Measurements from ENCODE around the gene LHX4.
A peak's percentile ranks its signal among the peaks of the same experiment; 100 is the strongest.

Gene LHX4

GRCh38 chr1:180184041-180184440, 46.0 kb upstream of the LHX4 start:
- CTCF ChIA-PET = interaction anchor here (2.1 to 8.1 kb wide), 3 partner anchors 8 to 317 kb away, joined by 14 to 145 read pairs (median 23); no protein-coding TSS in a partner anchor
- no peak for TF ChIP-seq CTCF (IDR thresholded peaks at IDR 0.05; ENCODE audit: insufficient read depth, low read length, missing control alignments)
- POLR2A ChIA-PET = no interaction called here
- H3K4me3 ChIP-seq (ENCODE audit: low read depth, low read length) = no peak overlapping the region
- no peak for DNase-seq (ENCODE audit: low read depth, low spot score)

GRCh38 chr1:180185281-180185680, 44.8 kb upstream of the LHX4 start:
- H3K4me3 ChIP-seq (ENCODE audit: low read depth, low read length) = no peak overlapping the region
- no peak for TF ChIP-seq CTCF (IDR thresholded peaks at IDR 0.05; ENCODE audit: insufficient read depth, low read length, missing control alignments)
- ChIA-PET POLR2A (no interaction called here), CTCF (interaction anchor here (2.1 to 6.7 kb wide), 7 partner anchors 10 to 297 kb away, joined by 9 to 86 read pairs (median 25); no protein-coding TSS in a partner anchor)
- DNase-seq (ENCODE audit: low read depth, low spot score) = no peak

DNA sequence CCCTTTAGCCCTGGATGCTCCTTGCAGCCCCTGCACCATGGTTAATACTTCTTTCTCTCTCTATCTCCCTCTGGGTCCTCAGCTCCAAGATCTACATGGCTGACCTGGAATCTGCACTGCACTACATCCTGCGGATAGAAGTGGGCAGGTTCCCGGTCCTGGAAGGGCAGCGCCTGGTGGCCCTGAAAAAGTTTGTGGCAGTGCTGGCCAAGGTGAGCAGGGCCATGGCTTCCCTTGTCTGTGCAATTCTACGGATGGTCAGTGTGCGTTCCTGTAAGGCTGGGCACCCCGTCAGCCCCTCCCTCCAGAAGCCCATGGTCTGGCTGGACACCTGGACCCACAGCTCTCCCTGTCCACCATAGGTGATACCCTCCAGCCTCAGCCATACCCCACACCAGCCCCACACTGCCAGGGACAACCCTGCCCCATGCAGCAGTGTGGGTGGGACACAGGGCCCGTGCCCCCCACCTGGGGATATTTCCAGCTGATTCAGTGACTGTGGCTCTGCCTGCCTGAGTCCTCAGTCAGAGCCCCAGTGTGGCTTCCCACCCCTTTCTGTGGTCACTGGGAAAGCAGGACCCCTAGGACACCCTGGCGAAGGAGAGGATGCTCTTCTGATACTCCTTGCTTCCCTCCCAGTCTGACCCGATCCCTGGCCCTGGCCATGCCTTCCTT, 44.0 kb upstream of the LHX4 start:
- no peak overlapping the region for H3K4me3 ChIP-seq (ENCODE audit: low read depth, low read length)
- no peak for TF ChIP-seq CTCF (IDR thresholded peaks at IDR 0.05; ENCODE audit: insufficient read depth, low read length, missing control alignments)
- DNase-seq (ENCODE audit: low read depth, low spot score) = no peak
- POLR2A ChIA-PET = interaction anchor here (0.6 kb wide), 1 partner anchor 785 kb away, joined by 3 read pairs; no protein-coding TSS in a partner anchor
- CTCF ChIA-PET = interaction anchor here (1.3 to 5.9 kb wide), 9 partner anchors 11 to 314 kb away, joined by 3 to 86 read pairs (median 25); no protein-coding TSS in a partner anchor

- no peak overlapping the region for H3K4me3 ChIP-seq (ENCODE audit: low read depth, low read length)
- no peak for TF ChIP-seq CTCF (IDR thresholded peaks at IDR 0.05; ENCODE audit: insufficient read depth, low read length, missing control alignments)
- ChIA-PET CTCF (interaction anchor here (1.3 to 5.9 kb wide), 12 partner anchors 11 to 319 kb away, joined by 3 to 86 read pairs (median 10); no protein-coding TSS in a partner anchor), POLR2A (no interaction called here)
- no peak for DNase-seq (ENCODE audit: low read depth, low spot score)
Measured at GRCh38 chr1:180186831-180187230, 43.2 kb upstream of the LHX4 start.

DNA sequence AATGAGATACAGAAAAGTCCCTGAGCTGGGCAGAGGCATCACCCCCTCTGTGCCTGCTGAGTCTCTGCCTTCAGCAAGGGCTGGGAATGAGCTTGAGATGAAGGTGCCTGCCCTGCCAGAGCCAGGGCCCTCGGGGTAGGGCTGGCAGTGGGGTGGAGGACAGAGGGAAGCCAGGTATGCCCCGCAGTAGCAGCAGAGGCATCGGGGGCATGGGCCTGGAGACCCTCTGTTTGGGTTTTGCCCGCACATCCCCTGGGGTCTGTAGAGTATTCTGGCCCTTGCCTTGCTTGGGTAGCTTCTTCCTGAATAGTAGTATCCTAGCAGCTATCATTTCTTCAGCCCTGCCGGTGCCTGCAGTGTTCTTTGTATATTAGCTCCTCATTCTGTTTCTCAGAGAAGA, 42.4 kb upstream of the LHX4 start:
- no peak overlapping the region for H3K4me3 ChIP-seq (ENCODE audit: low read depth, low read length)
- TF ChIP-seq CTCF (IDR thresholded peaks at IDR 0.05; ENCODE audit: insufficient read depth, low read length, missing control alignments) = no peak
- DNase-seq (ENCODE audit: low read depth, low spot score) = no peak
- POLR2A ChIA-PET = interaction anchor here (0.6 kb wide), 1 partner anchor 536 kb away, joined by 3 read pairs; no protein-coding TSS in a partner anchor
- CTCF ChIA-PET = interaction anchor here (0.6 to 5.9 kb wide), 32 partner anchors 8 to 328 kb away, joined by 3 to 86 read pairs (median 4); no protein-coding TSS in a partner anchor

- TF ChIP-seq CTCF (IDR thresholded peaks at IDR 0.05; ENCODE audit: insufficient read depth, low read length, missing control alignments) = peak; percentile 86
- DNase-seq (ENCODE audit: low read depth, low spot score) = no peak
- ChIA-PET CTCF (interaction anchor here (0.6 to 5.9 kb wide), 36 partner anchors 9 to 327 kb away, joined by 3 to 86 read pairs (median 4); no protein-coding TSS in a partner anchor), POLR2A (no interaction called here)
- no peak overlapping the region for H3K4me3 ChIP-seq (ENCODE audit: low read depth, low read length)
Measured at GRCh38 chr1:180188091-180188506, 42.0 kb upstream of the LHX4 start.
